RWPE2 (cell line): ENCODE measurements around the gene NR5A2.

Experiments used
- ATAC-seq: fragments of 200-7000 bp; cut with Tn5 transposase; 3 replicates; pipeline ENCODE4 v1.9.1; 2021; ENCODE audit warnings: low read depth
- DNase-seq: peaks from one replicate; pipeline ENCODE4 v3.0.0-alpha.2; 2020; ENCODE audit warnings: low spot score
- H3K27ac ChIP-seq: fragments of 450-650 bp; 2 replicates; pipeline ENCODE4 v1.5.1; 2017; ENCODE audit warnings: mild to moderate bottlenecking; ENCODE audit not compliant: poor library complexity, severe bottlenecking
- H3K27me3 ChIP-seq: fragments of 250-450 bp; sonication (Bioruptor Pico); 2 replicates; pipeline ENCODE4 v1.5.1; 2021; ENCODE audit warnings: mild to moderate bottlenecking, moderate library complexity; ENCODE audit not compliant: insufficient read depth, poor library complexity, severe bottlenecking
- H3K36me3 ChIP-seq: fragments of 250-450 bp; sonication (Bioruptor Pico); 2 replicates; pipeline ENCODE4 v1.5.1; 2020; ENCODE audit warnings: low read depth, mild to moderate bottlenecking, moderate library complexity
- H3K4me1 ChIP-seq: fragments of 250-450 bp; sonication (Bioruptor Pico); 2 replicates; pipeline ENCODE4 v1.5.1; 2021; ENCODE audit warnings: mild to moderate bottlenecking, moderate library complexity; ENCODE audit not compliant: insufficient read depth, poor library complexity, severe bottlenecking
- H3K4me3 ChIP-seq: fragments of 250-450 bp; sonication (Bioruptor Pico); 2 replicates; pipeline ENCODE4 v1.5.1; 2021; ENCODE audit warnings: mild to moderate bottlenecking, moderate library complexity; ENCODE audit not compliant: severe bottlenecking
- H3K9me3 ChIP-seq: fragments of 250-450 bp; sonication (Bioruptor Pico); 2 replicates; pipeline ENCODE4 v1.5.1; 2021; ENCODE audit warnings: mild to moderate bottlenecking, moderate library complexity; ENCODE audit not compliant: severe bottlenecking
- CTCF ChIP-seq: fragments of 450-650 bp; IDR thresholded peaks from one replicate; pipeline ENCODE4 v1.5.1; 2017; ENCODE audit warnings: mild to moderate bottlenecking, moderate library complexity; ENCODE audit not compliant: poor library complexity, severe bottlenecking

Gene NR5A2

GRCh38 chr1:200134116-200134515, 106.6 kb downstream of the NR5A2 start:
- ATAC-seq = peak; percentile 100

GRCh38 chr1:200136384-200136783, 108.9 kb downstream of the NR5A2 start:
- peaks cover 10% of the 10 kb centered on the region for H3K4me1 ChIP-seq
- ATAC-seq (no peak), DNase-seq (no peak)
- no peaks in the 10 kb centered on the region for H3K9me3 ChIP-seq
- no peak overlapping the region for H3K27ac ChIP-seq
- no peak for TF ChIP-seq CTCF
- H3K4me3 ChIP-seq = no peak overlapping the region
- no peaks in the 10 kb centered on the region for H3K27me3 ChIP-seq
- H3K36me3 ChIP-seq = no peaks in the 10 kb centered on the region

More at GRCh38 chr1:200134116-200134515, 106.6 kb downstream of the NR5A2 start:
- H3K36me3 ChIP-seq = no peaks in the 10 kb centered on the region
- H3K9me3 ChIP-seq = no peaks in the 10 kb centered on the region
- no peaks in the 10 kb centered on the region for H3K27me3 ChIP-seq
- H3K4me3 ChIP-seq = no peak overlapping the region
- DNase-seq = no peak
- no peak for TF ChIP-seq CTCF
- H3K4me1 ChIP-seq = peaks cover 10% of the 10 kb centered on the region
- no peak overlapping the region for H3K27ac ChIP-seq

- DNase-seq (no peak), ATAC-seq (peak; percentile 73)
- no peaks in the 10 kb centered on the region for H3K9me3 ChIP-seq
- H3K27ac ChIP-seq = no peak overlapping the region
- no peak overlapping the region for H3K4me3 ChIP-seq
- H3K4me1 ChIP-seq = no peaks in the 10 kb centered on the region
- no peaks in the 10 kb centered on the region for H3K27me3 ChIP-seq
- H3K36me3 ChIP-seq = no peaks in the 10 kb centered on the region
- peak; percentile 91 for TF ChIP-seq CTCF
Observed at GRCh38 chr1:200139661-200140250, 112.2 kb downstream of the NR5A2 start.

GRCh38 chr1:200143347-200143746, 115.8 kb downstream of the NR5A2 start:
- no peaks in the 10 kb centered on the region for H3K9me3 ChIP-seq
- H3K27me3 ChIP-seq = no peaks in the 10 kb centered on the region
- ATAC-seq (no peak), DNase-seq (no peak)
- no peaks in the 10 kb centered on the region for H3K36me3 ChIP-seq
- H3K4me3 ChIP-seq = no peak overlapping the region
- H3K4me1 ChIP-seq = no peaks in the 10 kb centered on the region
- no peak for TF ChIP-seq CTCF
- no peak overlapping the region for H3K27ac ChIP-seq

GRCh38 chr1:200146100-200146499, 118.6 kb downstream of the NR5A2 start:
- Histone ChIP-seq H3K27me3 (no peaks in the 10 kb centered on the region), H3K27ac (no peak overlapping the region), H3K4me3 (no peak overlapping the region), H3K4me1 (peaks cover 9% of the 10 kb centered on the region), H3K9me3 (no peaks in the 10 kb centered on the region), H3K36me3 (no peaks in the 10 kb centered on the region)
- DNase-seq (no peak), ATAC-seq (no peak)
- no peak for TF ChIP-seq CTCF
